HFFc6 (cell line): Measurements from ENCODE around the gene GOLGA8B. TPM values are rescaled to one million over a fixed set of nuclear protein-coding genes. Genes with fewer than 3 reads are reported as not detected.
"Not testable (repeated sequence)": the region's sequence is repeated elsewhere in the genome, so short reads cannot be mapped to it uniquely, and the experiment has no call there.

Experiments used
- DNase-seq: peaks from one replicate; pipeline ENCODE4 v3.0.0-alpha.2; 2018
- H3K27ac Mint-ChIP-seq: 2 replicates; pipeline ENCODE4 v1.8.0; 2020; ENCODE audit warnings: mild to moderate bottlenecking, mixed read lengths
- H3K27me3 Mint-ChIP-seq: 2 replicates; pipeline ENCODE4 v1.8.0; 2021; ENCODE audit warnings: mild to moderate bottlenecking, moderate library complexity, mixed read lengths; ENCODE audit not compliant: insufficient read depth
- H3K36me3 Mint-ChIP-seq: 2 replicates; pipeline ENCODE4 v1.8.0; 2021; ENCODE audit warnings: low read depth, mixed read lengths
- H3K4me1 Mint-ChIP-seq: 2 replicates; pipeline ENCODE4 v1.8.0; 2020; ENCODE audit warnings: low read depth, mixed read lengths
- H3K4me3 Mint-ChIP-seq: 2 replicates; pipeline ENCODE4 v1.8.0; 2020; ENCODE audit warnings: mild to moderate bottlenecking, moderate library complexity, mixed read lengths
- H3K9me3 Mint-ChIP-seq: 2 replicates; pipeline ENCODE4 v1.8.0; 2020; ENCODE audit warnings: mild to moderate bottlenecking, mixed read lengths
- total RNA-seq, 6 experiments: library from RNA; stranded (reverse); fragmentation: NEBNext Ultra II Directional; extraction: Animal tissue kit (Norgen Biotek cat#: 25700); gene quantifications; 2 replicates in 1 of 6; 3 replicates in 5 of 6; pipeline ENCODE4 v1.2.3, GENCODE V29; 2021
- TF ChIP-seq, protein P1 (sequence below): fragments of 200-600 bp; sonication (generic); IDR thresholded peaks from 2 replicates; pipeline ENCODE4 v1.5.0; 2021; ENCODE audit warnings: antibody characterized with exemption, mild to moderate bottlenecking

The GOLGA8B gene
- total RNA-seq, 6 experiments from 2014 or later: 23.0 to 35.7 (median 27.0) TPM

DNA sequence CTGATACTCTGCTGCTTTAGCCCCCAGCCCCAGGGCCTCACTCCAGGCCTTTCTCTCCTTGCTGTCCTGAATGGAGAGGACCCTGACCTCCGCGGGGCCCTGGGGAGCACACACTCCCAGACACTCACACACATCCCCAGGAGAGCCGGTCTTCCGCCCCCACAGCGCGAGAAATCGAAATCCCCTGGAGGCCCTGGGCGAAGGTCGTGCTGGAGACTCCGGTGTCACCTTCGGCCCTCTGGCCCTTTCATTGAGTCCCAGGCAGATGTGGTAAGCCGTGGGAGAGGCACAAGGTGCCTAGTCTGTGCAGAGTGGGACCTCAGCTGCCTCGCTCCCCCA, 848 bp upstream of the GOLGA8B start:
- Mint-ChIP-seq H3K9me3 (no peaks in the 10 kb centered on the region), H3K4me1 (peaks cover 45% of the 10 kb centered on the region), H3K27me3 (no peaks in the 10 kb centered on the region; the same call in 1 of the 2 replicates), H3K4me3 (peak overlapping the region; percentile 85), H3K27ac (no peak overlapping the region; the same call in 1 of the 2 replicates), H3K36me3 (no peaks in the 10 kb centered on the region)
- TF ChIP-seq, protein P1, sequence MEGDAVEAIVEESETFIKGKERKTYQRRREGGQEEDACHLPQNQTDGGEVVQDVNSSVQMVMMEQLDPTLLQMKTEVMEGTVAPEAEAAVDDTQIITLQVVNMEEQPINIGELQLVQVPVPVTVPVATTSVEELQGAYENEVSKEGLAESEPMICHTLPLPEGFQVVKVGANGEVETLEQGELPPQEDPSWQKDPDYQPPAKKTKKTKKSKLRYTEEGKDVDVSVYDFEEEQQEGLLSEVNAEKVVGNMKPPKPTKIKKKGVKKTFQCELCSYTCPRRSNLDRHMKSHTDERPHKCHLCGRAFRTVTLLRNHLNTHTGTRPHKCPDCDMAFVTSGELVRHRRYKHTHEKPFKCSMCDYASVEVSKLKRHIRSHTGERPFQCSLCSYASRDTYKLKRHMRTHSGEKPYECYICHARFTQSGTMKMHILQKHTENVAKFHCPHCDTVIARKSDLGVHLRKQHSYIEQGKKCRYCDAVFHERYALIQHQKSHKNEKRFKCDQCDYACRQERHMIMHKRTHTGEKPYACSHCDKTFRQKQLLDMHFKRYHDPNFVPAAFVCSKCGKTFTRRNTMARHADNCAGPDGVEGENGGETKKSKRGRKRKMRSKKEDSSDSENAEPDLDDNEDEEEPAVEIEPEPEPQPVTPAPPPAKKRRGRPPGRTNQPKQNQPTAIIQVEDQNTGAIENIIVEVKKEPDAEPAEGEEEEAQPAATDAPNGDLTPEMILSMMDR: no peak
- no peak for DNase-seq

DNA sequence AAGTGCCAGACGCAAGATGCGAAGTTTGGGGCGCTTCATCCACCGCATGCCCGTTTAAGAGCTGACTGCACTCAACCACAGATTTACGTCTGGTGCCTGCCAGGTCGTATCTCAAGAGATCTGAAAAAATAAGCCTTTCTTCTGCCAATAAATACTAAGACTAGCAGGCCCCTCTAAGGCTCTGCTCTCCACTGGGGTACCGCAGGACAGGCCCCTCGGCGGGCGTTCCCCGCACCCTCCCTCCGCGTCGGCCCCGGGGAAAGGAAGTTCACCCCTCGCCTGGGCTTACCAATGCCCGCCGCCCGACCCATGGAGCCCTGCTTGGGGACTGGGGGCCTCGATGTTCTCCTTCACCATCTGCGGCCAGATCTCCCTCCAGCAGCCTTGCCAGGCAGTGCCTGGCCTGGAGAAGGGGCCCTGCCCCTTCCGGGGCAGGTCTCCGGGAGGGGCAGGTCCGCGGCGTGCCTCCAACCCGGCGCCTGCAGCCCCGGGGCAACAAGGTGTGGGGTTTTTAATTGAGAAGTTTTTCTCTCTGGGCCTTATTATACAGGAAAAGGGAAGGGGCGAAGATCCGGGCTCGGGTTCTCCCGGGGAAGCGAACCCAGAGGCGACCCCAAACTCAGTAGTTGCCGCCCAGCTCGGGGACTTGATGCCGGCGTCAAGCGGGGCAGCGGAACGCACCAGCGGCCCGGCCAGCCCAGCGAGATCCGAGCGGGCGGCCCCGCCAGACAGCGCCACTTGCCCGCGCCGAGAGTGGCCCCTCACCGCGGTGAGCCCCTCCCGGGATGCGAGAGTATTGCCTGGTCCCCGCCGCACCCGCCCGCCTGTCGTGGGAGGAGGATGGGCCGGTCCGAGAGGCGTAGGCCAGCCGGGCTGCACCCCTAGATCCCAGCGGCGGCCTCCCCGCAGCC, 735 bp downstream of the GOLGA8B start:
- H3K4me3 Mint-ChIP-seq: peak overlapping the region; percentile 90
- peaks cover 49% of the 10 kb centered on the region for H3K4me1 Mint-ChIP-seq
- no peaks in the 10 kb centered on the region for H3K9me3 Mint-ChIP-seq
- H3K27ac Mint-ChIP-seq: peak overlapping the region; percentile 36; the same call in 1 of the 2 replicates
- H3K36me3 Mint-ChIP-seq: no peaks in the 10 kb centered on the region
- TF ChIP-seq, protein P1: no peak
- DNase-seq: no peak
- no peaks in the 10 kb centered on the region; the same call in 1 of the 2 replicates for H3K27me3 Mint-ChIP-seq

DNA sequence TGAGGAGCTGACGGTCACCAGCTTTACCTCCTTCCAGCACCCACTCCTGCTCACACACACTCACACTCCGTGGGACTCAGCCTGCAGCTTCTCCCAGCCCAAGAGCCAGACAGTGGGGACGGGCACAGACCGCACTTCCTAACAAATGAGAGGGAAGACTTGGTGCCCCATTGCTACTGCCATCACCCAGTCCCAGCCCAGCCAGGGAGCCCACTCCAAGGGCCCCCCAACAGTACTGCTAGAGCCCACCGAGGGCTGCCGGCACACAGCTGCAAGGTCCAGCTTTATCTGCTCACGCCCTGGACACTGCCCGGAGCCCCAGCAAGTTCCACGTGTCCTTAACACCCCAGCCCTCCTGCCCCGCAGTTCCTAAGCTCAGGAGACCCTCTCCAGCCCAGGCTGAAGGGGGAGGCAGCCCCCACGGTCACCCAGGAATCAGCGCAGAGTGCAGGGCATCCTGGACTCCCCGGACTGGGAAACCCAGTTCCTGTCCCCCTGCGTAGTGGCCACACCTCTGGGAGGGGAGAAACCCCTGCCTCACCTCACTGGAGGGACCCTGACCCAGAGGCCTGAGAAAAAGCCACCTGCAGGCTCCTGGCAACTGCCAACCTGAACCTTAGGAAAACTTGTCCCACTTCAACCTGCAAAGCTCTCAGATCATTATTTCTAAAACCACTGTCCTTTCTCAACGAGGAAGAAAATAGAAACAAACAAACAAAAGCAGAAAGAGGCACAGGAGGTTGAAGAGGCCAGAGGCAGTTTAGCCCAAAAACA, 1.6 kb downstream of the GOLGA8B start:
- H3K36me3 Mint-ChIP-seq, H3K9me3 Mint-ChIP-seq, H3K27me3 Mint-ChIP-seq, DNase-seq: not testable (repeated sequence)
- H3K27ac Mint-ChIP-seq: peak overlapping the region; percentile 36; the same call in 1 of the 2 replicates
- H3K4me3 Mint-ChIP-seq: peak overlapping the region; percentile 90
- peaks cover 56% of the 10 kb centered on the region for H3K4me1 Mint-ChIP-seq

DNA sequence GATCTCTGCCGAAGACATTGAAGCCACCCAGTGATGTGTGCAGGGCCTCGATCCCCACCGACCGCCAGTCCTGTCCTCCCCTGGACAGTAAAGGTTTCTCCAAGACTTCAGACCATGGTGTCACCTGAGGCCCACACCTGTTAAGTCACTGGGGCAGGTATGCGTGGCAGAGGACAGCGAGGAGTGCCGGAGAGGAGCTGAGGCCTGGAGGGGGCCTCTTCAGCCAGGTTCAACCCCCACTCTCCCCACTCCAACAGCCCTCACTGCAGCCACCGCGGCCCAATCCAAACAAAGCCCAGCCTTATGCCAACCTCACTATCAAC, 2.4 kb downstream of the GOLGA8B start:
- DNase-seq: no peak
- TF ChIP-seq, protein P1: no peak
- no peaks in the 10 kb centered on the region for H3K9me3 Mint-ChIP-seq
- H3K4me1 Mint-ChIP-seq: peaks cover 62% of the 10 kb centered on the region
- no peaks in the 10 kb centered on the region for H3K36me3 Mint-ChIP-seq
- H3K27ac Mint-ChIP-seq: no peak overlapping the region
- no peak overlapping the region for H3K4me3 Mint-ChIP-seq
- no peaks in the 10 kb centered on the region; the same call in 1 of the 2 replicates for H3K27me3 Mint-ChIP-seq

DNA sequence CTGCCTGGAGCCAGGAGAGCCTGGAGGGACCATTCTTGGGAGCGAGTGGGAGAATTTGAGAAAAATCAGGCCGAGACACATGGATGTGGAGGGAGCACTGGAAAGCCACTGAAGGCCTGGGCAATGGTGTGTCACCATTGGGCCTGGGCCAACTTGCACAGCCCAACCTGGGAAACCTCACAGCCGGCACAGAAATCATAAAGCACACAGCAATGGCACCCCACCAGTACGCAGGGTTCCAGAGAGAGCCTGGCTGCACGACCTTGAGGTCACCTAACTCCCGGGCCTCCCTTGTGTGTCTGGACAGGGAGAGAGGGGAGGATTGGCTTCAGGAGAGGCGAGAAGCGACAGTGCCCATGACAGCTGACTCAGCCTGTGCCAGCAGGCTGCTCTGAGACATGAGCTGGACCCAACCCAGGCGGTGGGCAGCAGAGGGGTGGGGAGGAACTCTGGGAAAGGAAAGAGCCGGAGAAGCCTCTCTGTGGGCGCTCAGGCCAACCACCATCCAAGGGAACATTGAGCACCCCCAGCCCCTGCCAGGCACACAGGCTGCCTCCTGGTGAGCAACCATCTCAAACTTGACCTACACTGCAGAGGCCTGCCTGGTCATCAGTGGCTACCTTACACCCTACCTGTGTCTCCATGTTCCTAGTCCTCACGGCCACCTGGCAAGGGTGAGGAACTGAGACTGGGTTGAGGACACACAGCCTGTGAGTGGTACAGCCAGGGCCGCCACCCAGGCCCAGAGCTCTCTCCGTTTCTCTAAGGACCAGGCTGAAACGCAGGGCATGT, 3.0 kb downstream of the GOLGA8B start:
- DNase-seq, H3K27me3 Mint-ChIP-seq, H3K9me3 Mint-ChIP-seq, H3K4me3 Mint-ChIP-seq, H3K36me3 Mint-ChIP-seq, H3K27ac Mint-ChIP-seq: not testable (repeated sequence)
- peaks cover 62% of the 10 kb centered on the region for H3K4me1 Mint-ChIP-seq

DNA sequence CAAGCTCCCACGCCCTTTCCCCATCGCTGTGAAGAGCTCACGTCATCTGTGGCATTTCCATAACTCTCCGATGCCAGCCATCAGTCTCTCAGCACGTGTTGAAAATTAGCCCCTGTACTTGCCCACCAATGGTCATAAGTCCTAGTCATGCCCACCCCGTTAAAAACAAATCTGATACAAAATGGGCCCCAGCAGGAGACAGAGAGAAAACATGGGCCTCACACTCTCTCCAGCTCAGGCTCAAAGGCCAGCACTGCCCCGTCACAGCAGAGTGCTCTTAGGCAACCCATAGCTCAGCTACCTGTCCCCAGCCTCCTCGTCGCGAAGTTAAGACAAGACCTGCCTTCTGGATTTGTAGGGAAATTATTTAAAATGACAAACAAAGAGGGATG, 5.2 kb downstream of the GOLGA8B start:
- Mint-ChIP-seq H3K36me3 (no peaks in the 10 kb centered on the region), H3K4me1 (peaks cover 50% of the 10 kb centered on the region), H3K27ac (no peak overlapping the region; the same call in 1 of the 2 replicates), H3K4me3 (no peak overlapping the region), H3K27me3 (no peaks in the 10 kb centered on the region), H3K9me3 (no peaks in the 10 kb centered on the region)
- TF ChIP-seq, protein P1: no peak
- DNase-seq: no peak

DNA sequence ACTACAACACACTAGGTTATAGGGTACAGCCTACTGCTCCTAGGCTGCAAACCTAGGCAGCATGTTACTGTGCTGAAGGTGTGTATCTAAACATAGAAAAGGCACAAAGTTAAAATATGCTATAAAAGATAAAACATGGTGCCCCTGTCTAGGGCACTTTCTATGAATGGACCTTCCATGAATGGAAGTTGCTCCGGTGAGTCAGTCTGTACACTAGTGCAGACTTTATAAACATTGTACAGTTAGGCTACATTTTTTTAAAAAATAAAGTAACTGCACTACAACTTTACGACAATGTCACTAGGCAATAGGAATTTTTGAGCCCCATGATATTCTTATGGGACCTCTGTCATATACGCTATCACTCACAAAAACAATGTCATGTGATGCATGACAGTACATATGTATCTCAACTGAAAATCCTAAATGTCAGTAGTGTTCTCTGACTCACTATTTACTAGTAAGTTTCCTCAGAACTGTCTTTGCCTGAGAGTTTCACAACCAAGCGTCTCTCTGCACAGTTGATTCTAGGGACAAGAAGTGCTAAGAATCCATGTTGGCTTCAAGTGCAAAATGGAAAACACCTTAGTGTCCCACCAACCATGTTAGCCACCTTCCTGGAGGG, 5.7 kb downstream of the GOLGA8B start:
- H3K27me3 Mint-ChIP-seq, H3K4me3 Mint-ChIP-seq, H3K27ac Mint-ChIP-seq, H3K36me3 Mint-ChIP-seq, H3K9me3 Mint-ChIP-seq: not testable (repeated sequence)
- H3K4me1 Mint-ChIP-seq: peaks cover 50% of the 10 kb centered on the region
- DNase-seq: peak; percentile 4

DNA sequence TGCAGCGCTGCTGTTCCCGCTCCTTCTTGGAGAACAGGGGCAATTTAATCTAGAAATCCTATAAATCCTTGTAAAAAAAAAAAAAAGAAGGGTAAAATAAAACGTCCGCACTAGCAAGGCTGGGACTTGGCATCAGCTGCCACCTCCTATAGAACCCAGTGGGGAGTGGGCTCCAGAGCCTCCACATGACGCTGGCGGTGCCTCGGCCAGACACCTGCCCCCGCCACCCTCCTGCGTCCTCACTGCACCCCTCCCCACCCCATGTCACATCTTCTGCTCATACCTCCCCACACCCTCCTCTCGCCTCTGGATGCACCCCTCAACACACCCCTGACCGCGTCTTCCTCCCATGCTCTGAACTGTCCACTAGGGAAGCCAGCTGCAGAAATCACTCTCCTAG, 8.4 kb downstream of the GOLGA8B start:
- H3K4me1 Mint-ChIP-seq: peaks cover 34% of the 10 kb centered on the region
- not testable (repeated sequence) for H3K4me3 Mint-ChIP-seq, H3K36me3 Mint-ChIP-seq, H3K9me3 Mint-ChIP-seq, H3K27me3 Mint-ChIP-seq, H3K27ac Mint-ChIP-seq, DNase-seq

DNA sequence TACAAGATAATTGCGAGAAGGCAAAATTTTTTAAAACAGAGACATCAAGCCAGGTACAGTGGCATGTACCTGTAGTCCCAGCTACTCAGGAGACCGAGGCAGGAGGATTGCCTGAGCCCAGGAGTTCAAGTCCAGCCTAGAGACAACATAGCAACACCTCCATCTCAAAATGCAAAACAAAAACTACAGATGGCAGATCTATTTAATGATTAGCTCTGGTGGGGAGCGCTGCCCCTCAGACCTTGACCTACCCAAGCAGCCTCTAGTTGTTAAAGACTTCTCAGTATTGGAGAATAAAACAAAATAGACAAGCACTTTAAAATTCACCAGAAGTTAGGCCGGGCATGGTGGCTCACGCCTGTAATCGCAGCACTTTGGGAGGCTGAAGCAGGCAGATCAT, 10.5 kb downstream of the GOLGA8B start:
- DNase-seq, H3K27ac Mint-ChIP-seq, H3K9me3 Mint-ChIP-seq, H3K27me3 Mint-ChIP-seq, H3K4me3 Mint-ChIP-seq, H3K36me3 Mint-ChIP-seq: not testable (repeated sequence)
- peaks cover 16% of the 10 kb centered on the region for H3K4me1 Mint-ChIP-seq
